ENCODE data around the gene TMEM219.
A peak's percentile ranks its signal among the peaks of the same experiment; 100 is the strongest.

Gene TMEM219

GRCh38 chr16:29971304-29971703, 9.4 kb downstream of the TMEM219 start:
- Histone ChIP-seq H3K9me2 (ENCODE audit: low read depth, low read length) (no peaks in the 10 kb centered on the region), H3F3A (ENCODE audit: insufficient read depth, low read length) (no peaks in the 10 kb centered on the region; the same call in 1 of the 2 replicates), H2AFZ (ENCODE audit: low read length) (no peak overlapping the region), H3K9ac (ENCODE audit: low read length) (no peak overlapping the region), H3K27me3 (ENCODE audit: insufficient read depth, low read length) (no peaks in the 10 kb centered on the region), H3K9me3 (ENCODE audit: low read length) (no peaks in the 10 kb centered on the region), H3K4me1 (ENCODE audit: insufficient read depth, low read length, severe bottlenecking) (peaks cover 20% of the 10 kb centered on the region), H3K79me2 (ENCODE audit: insufficient read depth, low read length) (peaks cover 11% of the 10 kb centered on the region), H3K36me3 (ENCODE audit: insufficient read depth, low read length) (peaks cover 19% of the 10 kb centered on the region), H3K27ac (ENCODE audit: low read depth, low read length, poor library complexity, severe bottlenecking) (no peak overlapping the region), H3K4me2 (ENCODE audit: low read length) (no peak overlapping the region), H4K20me1 (ENCODE audit: insufficient read depth, low read length) (no peaks in the 10 kb centered on the region), H3K4me3 (ENCODE audit: low read depth, low read length, poor library complexity, severe bottlenecking) (no peak overlapping the region)
- no peak for TF ChIP-seq EZH2 (IDR thresholded peaks at IDR 0.05; ENCODE audit: borderline replicate concordance, low read length)
- TF ChIP-seq, protein P1, sequence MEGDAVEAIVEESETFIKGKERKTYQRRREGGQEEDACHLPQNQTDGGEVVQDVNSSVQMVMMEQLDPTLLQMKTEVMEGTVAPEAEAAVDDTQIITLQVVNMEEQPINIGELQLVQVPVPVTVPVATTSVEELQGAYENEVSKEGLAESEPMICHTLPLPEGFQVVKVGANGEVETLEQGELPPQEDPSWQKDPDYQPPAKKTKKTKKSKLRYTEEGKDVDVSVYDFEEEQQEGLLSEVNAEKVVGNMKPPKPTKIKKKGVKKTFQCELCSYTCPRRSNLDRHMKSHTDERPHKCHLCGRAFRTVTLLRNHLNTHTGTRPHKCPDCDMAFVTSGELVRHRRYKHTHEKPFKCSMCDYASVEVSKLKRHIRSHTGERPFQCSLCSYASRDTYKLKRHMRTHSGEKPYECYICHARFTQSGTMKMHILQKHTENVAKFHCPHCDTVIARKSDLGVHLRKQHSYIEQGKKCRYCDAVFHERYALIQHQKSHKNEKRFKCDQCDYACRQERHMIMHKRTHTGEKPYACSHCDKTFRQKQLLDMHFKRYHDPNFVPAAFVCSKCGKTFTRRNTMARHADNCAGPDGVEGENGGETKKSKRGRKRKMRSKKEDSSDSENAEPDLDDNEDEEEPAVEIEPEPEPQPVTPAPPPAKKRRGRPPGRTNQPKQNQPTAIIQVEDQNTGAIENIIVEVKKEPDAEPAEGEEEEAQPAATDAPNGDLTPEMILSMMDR (IDR thresholded peaks at IDR 0.05; ENCODE audit: low read length) = no peak

GRCh38 chr16:29972500-29972899, 10.6 kb downstream of the TMEM219 start:
- Histone ChIP-seq H3K4me2 (ENCODE audit: low read length) (no peak overlapping the region), H3K4me1 (ENCODE audit: insufficient read depth, low read length, severe bottlenecking) (peaks cover 25% of the 10 kb centered on the region)
- TF ChIP-seq, protein P1 (IDR thresholded peaks at IDR 0.05; ENCODE audit: low read length) = no peak
- TF ChIP-seq EZH2 (IDR thresholded peaks at IDR 0.05; ENCODE audit: borderline replicate concordance, low read length) = no peak

DNA sequence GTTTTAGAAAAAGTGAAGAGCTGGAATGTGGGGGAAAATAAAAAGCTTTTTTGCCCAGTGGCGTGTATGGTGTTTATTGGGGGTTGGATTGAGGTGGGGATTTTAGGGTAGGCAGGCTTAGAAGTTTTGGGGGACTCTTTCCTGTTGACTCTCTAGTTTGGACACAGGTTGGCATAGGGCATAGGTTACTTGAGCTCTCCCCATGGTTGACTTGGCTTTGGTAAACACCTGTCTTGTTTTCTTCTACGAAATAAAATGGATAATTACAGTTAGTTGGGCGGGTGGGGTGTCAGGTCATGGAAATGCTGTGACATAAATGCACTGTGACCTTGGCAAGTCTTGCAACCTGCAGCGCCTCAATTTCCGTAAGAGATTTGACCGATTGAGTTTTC, 11.1 kb downstream of the TMEM219 start:
- peak overlapping the region; percentile 8 for H3K27ac ChIP-seq (ENCODE audit: low read depth, low read length, poor library complexity, severe bottlenecking)
- H3K4me1 ChIP-seq (ENCODE audit: insufficient read depth, low read length, severe bottlenecking) = peaks cover 25% of the 10 kb centered on the region
- no peaks in the 10 kb centered on the region for H3K9me2 ChIP-seq (ENCODE audit: low read depth, low read length)
- TF ChIP-seq EZH2 (IDR thresholded peaks at IDR 0.05; ENCODE audit: borderline replicate concordance, low read length) = no peak
- TF ChIP-seq, protein P1 (IDR thresholded peaks at IDR 0.05; ENCODE audit: low read length) = no peak
- peaks cover 20% of the 10 kb centered on the region for H3K36me3 ChIP-seq (ENCODE audit: insufficient read depth, low read length)
- H3F3A ChIP-seq (ENCODE audit: insufficient read depth, low read length) = no peaks in the 10 kb centered on the region; the same call in 1 of the 2 replicates
- H2AFZ ChIP-seq (ENCODE audit: low read length) = no peak overlapping the region
- no peak overlapping the region for H3K4me2 ChIP-seq (ENCODE audit: low read length)
- no peak overlapping the region for H3K4me3 ChIP-seq (ENCODE audit: low read depth, low read length, poor library complexity, severe bottlenecking)
- H3K9me3 ChIP-seq (ENCODE audit: low read length) = no peaks in the 10 kb centered on the region
- H3K9ac ChIP-seq (ENCODE audit: low read length) = no peak overlapping the region
- H4K20me1 ChIP-seq (ENCODE audit: insufficient read depth, low read length) = no peaks in the 10 kb centered on the region
- peaks cover 11% of the 10 kb centered on the region for H3K79me2 ChIP-seq (ENCODE audit: insufficient read depth, low read length)
- no peaks in the 10 kb centered on the region for H3K27me3 ChIP-seq (ENCODE audit: insufficient read depth, low read length)

More at GRCh38 chr16:29972500-29972899, 10.6 kb downstream of the TMEM219 start:
- Histone ChIP-seq H2AFZ (ENCODE audit: low read length) (no peak overlapping the region), H3K27me3 (ENCODE audit: insufficient read depth, low read length) (no peaks in the 10 kb centered on the region), H3F3A (ENCODE audit: insufficient read depth, low read length) (no peaks in the 10 kb centered on the region; the same call in 1 of the 2 replicates), H4K20me1 (ENCODE audit: insufficient read depth, low read length) (no peaks in the 10 kb centered on the region), H3K79me2 (ENCODE audit: insufficient read depth, low read length) (peaks cover 11% of the 10 kb centered on the region), H3K27ac (ENCODE audit: low read depth, low read length, poor library complexity, severe bottlenecking) (no peak overlapping the region), H3K4me3 (ENCODE audit: low read depth, low read length, poor library complexity, severe bottlenecking) (no peak overlapping the region), H3K9ac (ENCODE audit: low read length) (no peak overlapping the region), H3K9me2 (ENCODE audit: low read depth, low read length) (no peaks in the 10 kb centered on the region), H3K36me3 (ENCODE audit: insufficient read depth, low read length) (peaks cover 19% of the 10 kb centered on the region), H3K9me3 (ENCODE audit: low read length) (no peaks in the 10 kb centered on the region)
